GM21447 (cell line): Measurements from ENCODE around the gene KCNJ16.

Experiments used
- ATAC-seq: cut with Tn5 transposase; IDR thresholded peaks from one replicate; pipeline ENCODE4 v1.9.1; 2021; ENCODE audit not compliant: unreplicated experiment

Gene KCNJ16

GRCh38 chr17:70067134-70067533 lies 7.9 kb upstream of the KCNJ16 start:
- no peak for ATAC-seq

- no peak for ATAC-seq
These were observed 4.6 kb upstream of the KCNJ16 start for GRCh38 chr17:70070305-70071027.

GRCh38 chr17:70071127-70071526 lies 3.9 kb upstream of the KCNJ16 start:
- ATAC-seq: no peak

GRCh38 chr17:70071620-70072019 lies 3.4 kb upstream of the KCNJ16 start:
- no peak for ATAC-seq

GRCh38 chr17:70072546-70073309 lies 2.3 kb upstream of the KCNJ16 start:
- no peak for ATAC-seq

DNA sequence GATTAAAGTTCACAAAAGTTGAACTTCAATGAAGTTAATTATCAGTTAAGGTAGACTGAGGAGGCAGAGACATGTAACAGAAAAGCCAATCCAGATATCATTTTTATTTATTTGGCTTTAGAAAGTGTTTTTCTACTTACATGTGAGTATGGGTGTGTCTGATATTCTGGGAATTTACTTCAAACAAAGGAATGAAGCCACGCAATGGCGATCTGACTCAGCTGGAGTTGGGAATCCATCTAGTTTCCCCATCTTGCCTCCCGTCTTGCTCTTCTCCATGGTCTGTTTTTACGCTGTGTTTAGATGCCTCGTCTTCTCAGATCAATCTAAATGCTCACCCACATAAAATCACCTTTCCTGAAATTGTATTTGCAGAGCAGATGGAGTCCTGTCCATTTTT lies 1.7 kb upstream of the KCNJ16 start:
- no peak for ATAC-seq

- ATAC-seq: no peak
These were observed 1.2 kb upstream of the KCNJ16 start for GRCh38 chr17:70073799-70074198.

DNA sequence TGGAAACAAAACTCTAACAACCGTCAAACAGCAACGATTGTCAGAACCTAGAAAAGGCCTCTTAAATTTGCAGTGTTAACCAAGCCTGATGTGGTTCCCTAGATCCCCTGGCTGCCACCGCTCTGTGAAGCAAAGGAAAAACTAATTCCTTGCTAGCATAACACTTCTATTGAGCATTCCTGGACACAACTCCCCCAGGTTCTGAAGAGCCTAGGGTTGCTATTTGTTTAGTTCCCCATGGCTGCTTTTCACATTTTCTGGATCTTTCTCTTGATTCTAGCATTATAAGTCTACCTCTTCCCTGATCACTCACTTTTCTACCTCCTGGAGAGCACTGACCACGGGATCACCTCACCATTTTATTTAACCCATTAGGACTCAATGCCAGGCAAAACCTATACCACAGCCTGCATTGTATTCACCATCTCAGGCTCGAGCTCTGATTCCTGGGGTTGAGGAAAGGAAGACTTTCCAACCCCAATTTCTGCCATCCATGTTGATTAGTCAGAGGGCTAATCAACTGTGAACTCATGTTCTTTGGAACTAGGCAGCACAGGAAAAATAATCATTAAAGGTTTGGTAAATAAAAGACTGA lies 692 bp upstream of the KCNJ16 start:
- no peak for ATAC-seq

DNA sequence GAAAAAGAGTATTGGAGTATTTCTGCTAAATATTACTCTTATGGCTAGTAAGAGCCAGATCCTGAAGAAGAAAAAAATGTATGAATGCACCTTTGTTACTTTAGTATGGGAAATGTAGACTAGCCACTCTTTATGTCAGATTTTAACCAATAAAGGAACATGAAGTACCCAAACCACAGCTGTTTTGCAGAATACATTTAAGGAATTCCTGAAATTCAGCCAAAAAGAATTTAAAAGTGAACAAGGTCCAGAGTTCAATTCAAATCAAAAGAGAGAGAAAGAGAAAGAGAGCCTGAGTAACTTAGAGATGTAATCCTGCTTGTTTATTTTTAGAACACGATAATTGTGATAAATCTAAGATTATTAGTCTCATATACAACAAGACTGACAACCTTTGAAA lies 1.2 kb downstream of the KCNJ16 start:
- no peak for ATAC-seq

- no peak for ATAC-seq
These were observed 1.8 kb downstream of the KCNJ16 start for GRCh38 chr17:70076831-70077230.

DNA sequence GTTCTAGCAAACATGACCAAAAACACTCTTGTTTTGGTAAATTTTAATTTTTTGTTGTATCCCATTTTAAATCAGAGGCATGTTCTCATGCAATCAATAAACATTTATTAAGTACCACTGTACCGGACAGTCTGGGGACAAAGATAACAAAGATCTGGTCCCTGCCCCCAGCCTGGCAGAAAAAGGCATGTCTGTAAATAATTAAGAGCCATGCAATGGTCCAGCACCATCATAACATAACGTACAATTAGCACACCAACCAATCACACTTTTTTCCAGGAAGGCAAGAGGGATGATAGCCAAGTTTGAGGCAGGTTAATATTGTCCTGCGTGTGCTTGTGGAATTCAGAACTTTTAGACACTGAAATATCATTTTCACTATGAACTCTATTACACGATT lies 3.5 kb downstream of the KCNJ16 start:
- ATAC-seq: no peak

DNA sequence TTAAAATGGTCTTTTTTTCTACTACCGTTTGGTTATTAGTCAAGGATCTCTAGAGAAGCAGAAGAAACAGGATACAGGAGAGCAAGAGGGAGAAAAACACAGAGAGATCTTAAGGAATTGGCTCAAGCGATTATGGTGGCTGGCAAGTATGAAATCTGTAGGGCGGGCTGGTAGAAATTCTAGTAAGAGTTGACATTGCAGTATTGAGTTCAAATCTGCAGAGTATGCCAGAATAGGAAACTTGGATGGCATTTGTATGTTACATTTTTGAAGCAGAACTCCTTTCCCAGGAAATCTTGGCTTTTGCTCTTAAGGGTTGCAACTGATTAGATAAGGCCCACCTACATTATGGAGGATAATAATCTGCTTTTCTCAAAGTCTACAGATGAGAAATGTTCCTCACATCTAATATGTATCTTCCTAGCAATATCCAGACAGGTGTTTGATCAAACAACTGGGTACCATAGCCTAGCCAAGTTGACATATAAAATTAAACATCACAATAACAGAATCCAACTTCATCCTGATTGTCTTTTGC lies 4.0 kb downstream of the KCNJ16 start:
- ATAC-seq: no peak

DNA sequence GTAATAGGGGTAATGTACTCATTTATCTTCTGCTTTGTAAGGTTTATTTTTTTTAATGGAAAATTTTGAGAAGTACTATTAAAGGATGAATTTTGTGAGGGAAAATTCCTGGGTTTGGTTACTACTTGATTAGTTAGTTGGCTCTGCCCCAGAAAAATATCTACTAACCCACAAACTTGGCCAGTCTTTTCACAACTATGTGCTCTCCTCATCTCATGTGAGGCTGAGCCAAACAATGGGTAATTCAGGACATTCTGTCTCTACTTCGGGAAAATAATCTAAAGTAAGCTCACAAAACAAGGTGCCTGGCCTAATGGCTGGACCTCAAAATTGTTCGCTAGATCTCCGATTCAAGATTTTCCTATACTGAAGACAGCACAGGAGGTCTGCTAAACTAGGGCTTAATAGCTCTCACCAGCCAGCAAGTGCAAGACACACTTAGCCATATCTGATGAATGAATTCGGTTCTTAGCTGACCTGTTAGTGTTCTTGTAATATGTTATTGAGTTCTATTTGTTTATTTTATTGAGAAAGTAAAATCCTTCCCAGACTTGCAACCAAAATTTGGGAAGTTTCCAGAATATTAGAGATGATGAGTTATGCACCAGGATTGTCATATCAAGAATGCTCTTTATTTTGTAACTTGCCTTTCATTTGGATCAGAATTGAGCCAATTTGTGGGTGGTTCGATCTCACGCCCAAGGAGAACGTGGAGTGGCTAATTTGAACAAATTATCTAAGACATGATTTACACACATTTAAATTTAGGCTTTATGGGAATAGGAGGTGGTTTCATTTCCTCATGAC lies 5.7 kb downstream of the KCNJ16 start:
- no peak for ATAC-seq

GRCh38 chr17:70081885-70082284 lies 6.9 kb downstream of the KCNJ16 start:
- ATAC-seq: no peak

- ATAC-seq: no peak
These were observed 9.5 kb downstream of the KCNJ16 start for GRCh38 chr17:70084476-70084875.

- ATAC-seq: no peak
These were observed 11.5 kb downstream of the KCNJ16 start for GRCh38 chr17:70086516-70086915.

- ATAC-seq: no peak
These were observed 14.6 kb downstream of the KCNJ16 start for GRCh38 chr17:70089513-70090148.

DNA sequence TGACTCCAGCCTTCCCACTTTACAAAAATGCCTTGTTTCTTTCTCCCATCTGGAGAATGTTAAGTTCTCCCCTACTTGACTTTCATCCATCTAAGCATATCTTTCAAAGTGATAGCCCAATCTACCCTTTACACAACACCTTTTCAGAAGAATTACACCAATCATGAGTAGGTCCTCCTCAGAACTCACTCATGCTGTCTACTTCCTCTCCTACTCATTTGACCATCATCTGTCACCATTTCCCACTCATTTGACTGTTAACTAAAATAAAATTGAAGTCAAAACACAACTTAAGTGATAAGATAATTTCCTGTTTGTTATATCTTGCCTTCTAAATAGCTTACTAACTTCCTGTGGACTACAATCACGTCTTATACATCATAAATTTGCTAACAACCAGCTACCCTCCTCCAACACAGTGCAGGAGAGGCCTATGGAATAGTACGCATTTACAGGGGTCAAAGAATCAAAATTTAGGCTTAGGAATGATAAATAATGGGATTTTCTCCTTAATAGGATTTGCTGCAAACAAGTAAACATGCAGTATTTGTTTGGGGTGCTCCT lies 16.1 kb downstream of the KCNJ16 start:
- no peak for ATAC-seq

DNA sequence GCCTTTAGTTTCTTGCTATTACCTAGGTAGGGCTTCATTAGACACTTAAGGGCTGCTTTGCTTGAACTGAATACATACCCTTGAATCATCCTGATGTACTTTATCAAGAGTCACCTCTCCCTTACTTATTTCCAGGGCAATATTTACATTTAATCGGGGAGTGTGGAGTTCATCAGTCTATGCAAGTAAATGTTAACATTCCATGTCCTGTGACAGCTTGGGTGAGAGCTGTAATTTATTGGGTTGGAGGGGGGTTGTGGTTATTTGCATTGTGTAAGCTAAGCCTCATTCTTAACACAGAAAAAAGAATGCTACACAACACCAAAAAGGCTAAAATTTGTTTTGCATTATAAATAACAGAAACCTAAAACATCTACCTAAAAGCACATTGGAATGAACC lies 16.7 kb downstream of the KCNJ16 start:
- ATAC-seq: no peak

GRCh38 chr17:70093163-70093562 lies 18.1 kb downstream of the KCNJ16 start:
- no peak for ATAC-seq
